RPMI7951 (cell line): ENCODE results near the gene ZNF526. TPM values are rescaled to one million over a fixed set of nuclear protein-coding genes. Genes with fewer than 3 reads are reported as not detected.

Experiments used
- DNase-seq: peaks from one replicate; pipeline ENCODE4 v3.0.0-alpha.2; 2012; ENCODE audit warnings: low read depth
- total RNA-seq: library from RNA; depleted of rRNA; stranded (reverse); fragments of >200 nt; shearing (Covaris generic); gene quantifications from 2 replicates; pipeline ENCODE4 v1.2.3, GENCODE V29; 2014

Gene ZNF526
- total RNA-seq, 1 experiment from 2014 or later: 7.2 TPM

DNA sequence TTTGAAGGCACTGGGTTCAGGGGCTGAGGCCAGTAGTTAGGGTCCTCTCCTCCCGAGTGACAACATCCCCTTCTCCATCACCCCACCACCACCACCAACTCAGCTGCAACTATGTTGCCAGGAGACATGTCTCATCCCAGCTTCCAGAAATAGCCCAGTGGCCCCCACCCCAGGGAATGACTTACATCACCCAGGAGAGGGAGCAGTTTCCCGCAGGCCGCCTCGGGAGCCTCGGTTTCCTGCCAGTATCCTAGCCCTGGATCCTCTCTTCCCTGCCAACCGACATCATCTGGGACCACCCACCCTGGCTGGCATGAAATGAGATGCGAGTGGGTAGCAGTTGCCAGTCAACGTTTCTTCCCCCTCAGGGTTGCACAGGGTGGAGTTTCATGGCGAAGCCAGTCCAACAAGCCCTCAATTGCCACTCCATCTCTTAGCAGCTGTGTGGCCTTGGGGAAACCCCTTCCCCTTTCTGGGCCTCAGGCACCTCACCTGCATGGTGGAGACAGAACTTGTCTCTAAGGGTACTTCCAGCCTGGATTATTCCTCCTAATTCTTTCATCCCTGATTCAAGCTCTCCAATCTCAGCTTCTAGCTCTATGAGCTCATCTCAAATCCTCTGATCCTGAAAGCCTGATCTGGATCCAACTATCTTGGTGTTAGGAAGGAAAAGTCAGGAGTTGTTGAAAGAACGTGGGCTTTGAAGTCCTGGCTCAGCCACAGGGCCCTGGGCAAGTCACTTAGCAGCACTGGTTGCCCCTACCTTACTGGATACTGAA is 26.2 kb downstream of the ZNF526 start:
- peak; percentile 77 for DNase-seq

DNA sequence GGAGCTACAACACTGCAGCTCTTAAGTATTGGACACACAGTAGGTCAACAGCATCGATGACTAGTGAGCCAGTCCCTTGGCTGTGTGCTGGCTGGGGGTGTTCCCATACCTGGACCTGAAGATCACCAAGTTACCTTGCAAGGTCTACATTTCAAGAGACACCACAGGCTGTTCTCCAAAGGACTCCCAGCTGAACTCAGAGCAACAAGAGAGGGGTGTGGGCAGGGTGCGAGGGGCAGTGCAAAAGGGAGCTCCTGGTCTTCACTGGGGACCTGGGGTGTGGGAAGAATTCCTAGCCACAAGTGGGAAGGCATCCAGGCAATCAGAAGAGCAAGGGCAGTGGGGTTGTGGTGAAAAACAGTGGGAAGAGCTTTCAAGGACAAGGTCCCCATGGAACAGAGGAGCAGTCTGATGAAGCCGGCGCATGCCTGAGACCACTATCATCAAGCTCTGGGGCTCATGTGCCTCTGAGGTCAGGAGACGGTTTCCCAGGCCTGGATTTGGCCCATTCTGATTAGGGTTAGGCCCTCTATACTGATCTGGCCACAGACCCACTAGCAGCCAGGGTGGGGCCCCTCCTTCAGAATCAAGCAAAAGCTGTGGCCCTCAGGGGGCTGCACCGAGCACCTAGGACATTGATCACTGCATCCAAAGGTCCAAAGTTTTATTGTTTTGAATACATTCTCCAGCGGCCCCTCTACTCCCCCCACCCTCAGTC is 27.0 kb downstream of the ZNF526 start:
- no peak for DNase-seq

DNA sequence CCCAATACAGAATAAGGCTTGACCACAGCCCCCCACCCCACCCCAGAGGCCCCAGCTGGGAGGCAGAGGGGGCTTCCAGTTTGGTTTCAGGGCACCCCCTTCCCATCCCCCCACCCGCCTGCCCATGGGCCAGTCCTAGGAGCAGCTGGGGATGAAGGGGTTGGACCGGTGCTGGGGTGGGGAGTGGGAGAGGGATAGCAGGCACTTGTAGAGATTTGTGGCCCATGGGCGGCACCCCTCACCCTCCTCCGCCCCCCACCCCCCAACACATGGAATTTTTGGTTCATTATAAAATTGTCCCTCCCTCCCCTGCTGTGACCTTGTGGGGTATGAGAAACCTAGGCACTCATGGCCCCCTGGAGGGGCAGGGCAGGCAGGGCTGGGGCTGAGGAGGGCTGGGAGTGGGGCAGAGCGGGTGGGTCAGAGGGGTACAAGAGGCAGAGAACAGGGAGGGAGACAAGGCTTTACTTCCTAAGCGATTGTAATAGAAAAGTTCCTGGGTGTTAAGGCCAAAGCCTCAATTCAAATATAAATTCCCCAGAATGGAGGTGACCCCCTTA is 27.6 kb downstream of the ZNF526 start:
- no peak for DNase-seq

DNA sequence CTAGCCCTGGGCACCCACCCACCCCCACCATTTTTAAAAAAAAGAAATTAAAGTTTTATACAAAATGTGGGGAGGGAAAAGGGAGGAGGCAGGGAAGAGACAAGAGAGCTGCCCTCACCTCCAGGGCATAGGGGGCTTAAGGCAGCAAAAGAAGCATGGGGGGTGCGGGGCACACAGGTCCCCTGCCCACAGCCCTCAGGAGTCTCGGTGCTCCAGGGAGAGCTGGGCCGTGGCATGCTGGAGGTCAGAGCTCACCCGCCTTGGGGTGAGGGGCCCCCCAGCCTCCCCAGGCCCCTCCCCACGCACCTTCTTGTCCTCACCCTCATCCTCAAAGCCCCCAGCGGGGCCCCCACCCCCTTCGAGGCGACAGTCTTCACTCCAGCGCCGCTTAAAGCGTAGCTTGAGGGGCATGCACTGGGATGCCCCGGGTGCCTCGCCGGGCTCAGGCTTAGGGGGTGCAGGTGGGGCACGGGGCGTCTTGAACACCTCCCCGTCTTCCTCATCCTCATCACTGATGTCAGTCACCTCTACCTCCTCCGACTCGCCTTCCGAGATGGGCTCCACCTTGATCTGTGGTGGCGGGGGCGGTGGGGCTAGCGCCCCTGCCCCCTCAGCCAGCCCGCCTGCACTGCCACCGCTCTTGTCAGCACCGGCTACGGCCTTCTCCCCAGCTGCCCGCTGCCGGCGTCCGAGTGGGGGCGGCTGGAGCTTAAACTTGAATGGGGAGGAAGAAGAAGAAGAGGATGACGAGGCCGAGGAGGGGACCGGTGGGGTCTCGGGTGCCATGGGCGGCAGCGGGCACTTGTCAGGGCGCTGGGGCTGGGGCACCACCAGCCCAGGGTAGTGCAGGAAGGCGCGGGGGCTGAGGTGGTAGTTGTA is 28.4 kb downstream of the ZNF526 start:
- no peak for DNase-seq

DNA sequence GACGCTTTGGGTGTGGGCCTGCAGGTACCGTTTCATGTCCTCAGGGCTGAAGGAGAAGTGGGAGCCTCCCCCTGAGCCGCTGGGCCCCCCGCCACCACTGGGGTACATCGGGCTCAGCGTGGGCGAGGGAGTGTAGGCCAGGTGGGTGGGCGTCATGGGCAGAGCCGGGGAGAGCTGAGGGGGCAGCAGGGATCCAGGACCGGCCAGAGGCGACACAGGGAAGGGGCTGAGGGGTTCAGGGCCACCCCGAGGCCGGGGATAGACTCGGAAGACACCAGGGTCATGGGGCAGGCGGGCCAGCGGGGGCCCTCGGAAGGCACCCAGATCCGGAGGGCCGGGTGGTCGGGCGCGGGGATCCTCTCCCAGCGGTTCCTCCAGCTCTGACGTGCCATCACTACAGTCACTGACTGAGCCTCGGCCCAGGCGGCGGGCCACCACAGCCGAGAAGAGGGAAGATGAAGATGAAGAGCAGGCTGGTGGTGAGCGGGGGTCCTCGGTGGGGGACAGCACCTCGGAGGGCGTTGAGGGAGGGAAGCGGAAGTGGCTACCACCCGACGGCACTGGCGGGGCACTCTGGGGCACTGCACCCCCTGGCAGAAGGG is 29.1 kb downstream of the ZNF526 start:
- no peak for DNase-seq

DNA sequence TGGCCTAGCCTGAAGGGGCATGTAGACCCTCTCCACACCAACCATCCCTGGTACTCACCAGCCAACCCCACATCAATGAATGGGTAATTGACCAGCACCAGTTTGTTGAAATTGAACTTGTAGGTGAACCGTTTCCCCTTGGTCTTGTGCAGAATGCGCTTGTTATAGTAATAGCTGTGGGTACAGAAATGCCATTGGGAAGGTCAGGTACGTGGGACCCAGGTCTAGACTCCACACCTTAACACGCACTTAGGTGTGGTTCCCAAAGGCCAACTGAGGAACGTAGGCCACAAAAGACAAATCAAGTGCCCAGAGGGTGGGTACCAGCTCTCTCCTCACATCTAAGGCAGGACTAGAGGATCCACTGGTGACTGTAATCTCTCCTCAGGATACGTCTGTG is 29.7 kb downstream of the ZNF526 start:
- DNase-seq: no peak

DNA sequence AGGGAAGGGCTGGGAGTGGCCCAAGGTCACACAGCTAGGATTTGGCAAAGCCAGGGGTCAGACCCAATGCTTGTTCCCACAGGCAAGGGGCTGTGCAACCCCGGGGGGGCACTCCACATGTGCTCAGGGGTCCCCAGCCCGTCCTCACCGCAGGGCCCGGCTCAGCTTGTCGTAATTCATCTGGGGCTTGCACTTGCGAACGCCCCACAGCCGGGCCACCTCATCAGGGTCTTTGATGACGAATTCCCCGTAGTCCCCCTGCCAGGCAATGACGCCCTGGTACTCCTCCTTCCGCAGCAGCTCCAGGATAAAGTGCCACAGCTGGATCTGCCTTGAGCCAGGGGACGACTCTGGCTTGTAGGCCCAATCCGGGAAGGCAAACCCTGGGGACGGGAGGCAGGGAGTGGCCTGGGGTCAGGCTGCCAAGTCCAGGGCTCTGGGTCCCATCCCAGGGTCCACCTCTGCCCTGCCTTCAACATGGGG is 30.1 kb downstream of the ZNF526 start:
- DNase-seq: no peak

DNA sequence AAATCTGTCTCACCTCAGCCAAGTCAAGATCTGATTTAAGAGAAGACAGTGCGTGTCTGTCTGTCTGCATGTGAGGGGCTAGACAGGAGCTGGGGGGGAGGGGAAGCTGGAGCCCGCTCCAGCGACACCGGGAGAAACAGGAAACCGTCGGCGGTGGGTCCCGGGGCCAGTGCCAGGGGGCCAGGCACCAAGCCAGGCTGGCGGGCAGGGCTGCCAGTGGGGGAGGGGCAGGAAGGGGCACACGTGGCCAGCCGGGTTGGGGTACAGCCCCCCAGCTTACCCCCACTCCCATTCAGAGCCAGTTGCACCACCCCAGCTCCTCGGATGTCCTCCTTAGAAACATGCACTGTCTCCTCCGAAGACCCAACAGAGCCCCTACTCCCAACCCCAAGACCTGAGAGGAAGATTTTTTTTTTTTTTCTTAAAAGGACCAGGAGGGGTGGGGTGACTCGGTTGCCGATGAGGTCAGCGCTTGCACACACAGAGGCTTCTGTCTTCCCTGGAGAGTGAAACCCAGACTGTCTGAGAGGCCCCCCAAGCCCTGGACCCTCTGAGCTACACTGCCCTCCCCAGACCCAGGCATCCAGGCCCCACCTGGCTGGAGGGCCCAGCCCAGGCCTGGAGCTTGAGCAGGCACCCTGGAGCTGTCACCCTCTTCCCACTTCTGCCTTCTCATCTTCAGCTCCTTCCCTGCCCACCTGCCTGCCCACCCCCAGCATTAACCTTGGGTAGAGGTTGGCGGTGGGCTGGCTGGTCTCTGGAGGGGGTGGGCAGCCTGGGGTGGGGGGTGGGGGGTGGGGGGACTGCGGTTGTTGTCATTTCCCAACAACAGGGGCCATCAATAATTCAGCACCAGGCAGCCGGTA is 30.8 kb downstream of the ZNF526 start:
- DNase-seq: no peak

DNA sequence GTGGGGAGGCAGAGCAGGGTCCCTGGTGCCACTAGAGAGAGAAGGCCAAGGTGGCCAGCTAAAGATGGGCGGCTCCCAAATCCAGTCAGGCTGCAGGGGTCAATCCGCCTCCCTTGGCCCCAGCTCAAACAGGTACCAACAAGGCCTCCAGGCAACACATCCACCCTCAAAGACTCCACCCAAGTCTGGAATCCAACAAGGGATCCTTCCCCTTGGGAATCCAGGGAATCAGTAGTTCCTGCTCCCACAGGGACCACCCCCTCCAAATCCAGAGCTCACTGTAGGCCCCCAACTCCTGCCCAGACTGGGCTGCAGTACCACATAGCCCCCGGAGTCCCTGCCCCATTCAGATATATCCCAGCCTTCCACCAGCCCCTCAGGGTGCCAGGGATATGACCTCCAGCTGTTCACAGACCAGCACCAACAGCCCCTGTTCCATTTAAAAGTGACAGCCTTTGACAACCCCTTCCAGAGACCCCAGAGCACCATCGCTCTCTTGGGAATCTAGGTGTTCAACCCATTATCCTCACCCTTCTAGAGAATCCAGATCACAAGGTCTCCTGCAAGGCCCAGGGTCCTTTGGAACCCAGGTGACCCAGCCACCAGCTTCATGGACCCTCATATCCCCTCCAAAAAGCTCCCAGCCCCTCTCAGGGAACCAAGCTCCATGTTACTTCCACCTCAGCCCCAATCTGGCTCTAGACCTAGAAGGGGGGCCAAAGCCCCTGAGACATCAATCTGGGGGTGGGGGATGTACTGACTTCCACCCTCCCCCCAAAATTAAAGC is 31.7 kb downstream of the ZNF526 start:
- DNase-seq: no peak

DNA sequence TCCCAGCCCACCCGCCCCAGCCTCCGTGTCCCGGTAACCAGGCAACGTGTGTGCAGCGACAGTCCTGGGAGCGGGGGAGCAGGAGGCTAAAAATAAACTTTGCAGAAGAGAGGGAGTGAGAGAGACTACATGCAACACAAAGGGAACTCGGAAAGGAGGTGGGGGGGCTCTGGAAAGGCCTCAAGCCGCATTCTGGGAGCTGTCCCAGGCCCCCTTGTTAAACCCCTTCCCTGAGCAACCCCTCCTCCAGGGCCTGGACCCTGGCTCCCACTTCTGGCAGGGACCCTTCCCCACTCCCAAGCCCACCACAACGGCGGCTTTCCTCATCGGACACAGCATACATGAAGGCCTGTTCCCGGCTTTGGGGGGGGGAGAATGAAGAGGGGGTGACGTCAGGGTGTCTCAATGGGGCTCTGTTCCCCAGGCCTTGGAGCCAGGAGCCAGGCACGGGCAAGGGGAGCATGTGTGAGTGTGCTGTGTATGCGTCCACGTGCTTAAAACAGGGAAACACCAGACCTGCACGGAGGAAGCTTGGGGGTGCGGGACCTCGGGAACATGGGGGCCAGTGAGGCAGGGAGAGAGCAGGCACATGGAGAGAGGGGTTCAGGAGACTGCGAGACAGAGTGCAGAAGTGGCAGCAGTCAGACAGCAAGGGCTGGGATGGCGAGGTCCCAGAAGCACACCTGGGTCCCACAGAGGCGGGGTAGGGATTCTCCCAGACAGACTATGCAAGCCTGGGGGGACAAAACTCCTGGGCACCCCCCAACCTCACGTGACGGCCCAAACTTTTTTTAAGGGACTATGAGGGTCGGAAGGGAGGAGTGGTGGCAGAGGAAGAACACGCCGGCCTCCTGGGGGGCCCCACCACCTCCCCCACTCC is 32.5 kb downstream of the ZNF526 start:
- peak; percentile 54 for DNase-seq

DNA sequence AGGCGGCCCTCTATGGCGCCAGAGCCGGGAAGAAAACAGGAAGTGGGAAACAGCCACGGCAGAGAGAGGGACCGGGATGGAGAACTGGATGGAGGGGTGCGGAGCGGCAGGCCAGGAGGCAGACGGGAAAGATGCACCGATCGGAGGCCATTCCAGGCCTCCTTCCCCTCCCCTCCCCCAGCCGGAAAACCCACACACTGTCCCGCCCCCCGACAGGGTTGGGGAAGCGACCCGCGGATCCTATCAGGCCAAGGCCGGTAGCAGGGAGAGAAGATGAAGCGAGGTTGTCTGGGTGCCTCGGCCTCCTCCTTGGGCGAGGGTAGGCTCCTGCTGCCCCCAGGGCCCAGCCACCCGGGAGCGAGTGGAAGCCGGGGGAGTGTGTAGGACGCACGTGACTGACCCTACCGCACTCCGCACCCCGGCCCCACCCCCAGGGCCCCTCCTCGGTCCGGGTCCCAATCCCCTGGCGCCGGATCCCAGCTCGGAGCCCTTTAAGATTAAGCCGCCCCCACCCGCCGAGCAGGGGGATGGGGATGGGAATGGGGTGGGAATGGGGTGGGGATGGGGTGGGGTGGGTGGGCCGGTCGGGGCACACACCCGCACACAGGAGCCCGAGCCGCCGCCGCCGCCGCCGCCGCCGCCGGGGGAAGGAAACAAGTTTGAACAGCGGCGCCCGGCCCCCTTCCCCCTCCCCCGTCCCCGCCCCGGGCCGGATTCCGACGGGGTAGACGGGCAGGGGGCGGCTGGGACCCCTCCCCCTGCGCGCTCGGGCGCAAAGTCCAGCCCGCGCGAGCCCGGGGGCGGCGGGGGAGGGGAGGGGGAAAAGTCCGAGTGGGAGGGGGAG is 33.4 kb downstream of the ZNF526 start:
- DNase-seq: peak; percentile 50

DNA sequence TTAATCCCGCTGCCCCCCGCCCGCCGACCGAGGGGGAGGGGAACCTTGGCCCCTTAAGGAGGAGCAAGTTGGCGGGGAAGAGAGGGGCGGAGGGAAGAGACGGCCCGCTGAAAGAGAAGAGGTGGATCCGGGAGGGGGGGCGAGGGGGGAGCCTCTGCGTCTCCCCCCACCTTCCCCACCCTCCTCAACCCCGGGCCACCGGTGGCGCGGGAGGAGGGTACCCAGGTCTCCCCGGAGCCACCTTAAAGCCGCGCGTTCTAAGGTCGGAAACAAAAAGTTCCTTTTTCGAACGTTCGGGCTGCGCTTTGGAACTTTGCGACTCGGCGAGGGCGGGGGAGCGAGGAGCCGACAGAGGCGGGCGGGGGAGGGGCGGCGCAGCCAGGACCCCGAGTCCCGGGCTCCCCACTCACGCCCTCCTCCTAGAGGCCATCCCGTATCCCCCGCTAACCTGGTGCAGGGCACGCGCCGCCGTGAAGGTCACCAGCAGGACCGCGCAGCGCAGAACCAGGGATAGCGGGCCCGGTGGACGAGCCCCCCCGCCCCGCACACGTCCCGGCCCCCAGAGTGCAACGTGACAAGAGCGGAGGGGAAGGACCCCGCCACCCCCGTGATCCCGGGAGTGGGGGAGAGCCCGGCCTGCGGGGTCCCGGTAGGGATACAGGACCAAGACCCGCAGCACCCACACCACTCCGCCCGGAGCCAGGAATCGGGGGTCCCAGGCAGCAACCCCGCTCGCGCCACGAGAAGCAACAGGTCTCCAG is 34.2 kb downstream of the ZNF526 start:
- DNase-seq: peak; percentile 61

DNA sequence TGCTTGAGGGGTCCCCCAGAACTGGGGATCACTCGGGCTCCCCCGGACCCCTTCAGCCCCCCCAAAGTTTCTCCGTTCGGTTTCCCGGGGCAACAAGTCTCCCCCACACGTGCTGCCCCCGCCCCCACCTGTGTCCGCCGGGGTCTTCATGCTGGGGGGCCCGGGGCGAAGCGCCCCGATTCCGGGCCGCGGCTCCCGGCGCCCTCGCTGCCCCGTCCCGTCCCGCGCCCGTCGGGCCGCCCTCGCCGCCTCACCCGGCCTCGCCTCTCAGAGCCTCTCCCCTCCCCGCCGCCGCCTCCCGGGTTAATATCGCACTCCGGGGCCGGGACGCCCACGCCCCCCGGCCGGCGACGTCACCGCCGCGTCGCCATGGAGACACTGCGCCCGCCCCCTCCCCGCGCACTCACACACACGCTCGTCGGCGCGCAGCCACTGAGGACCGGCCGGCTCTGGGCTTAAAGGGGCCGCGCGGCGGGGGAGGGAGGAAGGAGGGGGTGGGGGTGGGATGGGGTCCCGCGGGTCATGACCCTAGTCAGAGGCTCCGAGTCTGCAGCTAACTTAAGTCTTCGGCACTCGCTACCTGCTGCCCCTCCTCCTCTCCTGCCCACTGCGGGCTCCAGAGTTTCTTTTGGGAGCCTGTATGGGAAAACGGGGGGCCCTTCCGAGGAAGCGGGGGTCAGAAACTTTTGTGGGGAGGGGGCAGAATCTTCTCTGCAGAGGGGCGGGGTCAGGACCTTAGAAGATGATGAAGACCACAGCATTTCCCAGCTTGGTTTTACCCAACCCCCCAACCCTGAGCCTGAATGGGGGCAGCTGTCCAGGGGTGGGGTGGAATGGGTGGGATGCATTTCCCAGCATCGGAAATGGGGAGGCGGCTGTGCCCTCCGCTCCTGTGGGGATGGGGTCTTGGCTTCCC is 35.0 kb downstream of the ZNF526 start, which contains the start of gene ERF:
Gene ERF (minus strand): TSS at position 279 of the 916 bp plus-strand sequence. CDS start 129 bp downstream, at position 150.
- peak; percentile 91 for DNase-seq

DNA sequence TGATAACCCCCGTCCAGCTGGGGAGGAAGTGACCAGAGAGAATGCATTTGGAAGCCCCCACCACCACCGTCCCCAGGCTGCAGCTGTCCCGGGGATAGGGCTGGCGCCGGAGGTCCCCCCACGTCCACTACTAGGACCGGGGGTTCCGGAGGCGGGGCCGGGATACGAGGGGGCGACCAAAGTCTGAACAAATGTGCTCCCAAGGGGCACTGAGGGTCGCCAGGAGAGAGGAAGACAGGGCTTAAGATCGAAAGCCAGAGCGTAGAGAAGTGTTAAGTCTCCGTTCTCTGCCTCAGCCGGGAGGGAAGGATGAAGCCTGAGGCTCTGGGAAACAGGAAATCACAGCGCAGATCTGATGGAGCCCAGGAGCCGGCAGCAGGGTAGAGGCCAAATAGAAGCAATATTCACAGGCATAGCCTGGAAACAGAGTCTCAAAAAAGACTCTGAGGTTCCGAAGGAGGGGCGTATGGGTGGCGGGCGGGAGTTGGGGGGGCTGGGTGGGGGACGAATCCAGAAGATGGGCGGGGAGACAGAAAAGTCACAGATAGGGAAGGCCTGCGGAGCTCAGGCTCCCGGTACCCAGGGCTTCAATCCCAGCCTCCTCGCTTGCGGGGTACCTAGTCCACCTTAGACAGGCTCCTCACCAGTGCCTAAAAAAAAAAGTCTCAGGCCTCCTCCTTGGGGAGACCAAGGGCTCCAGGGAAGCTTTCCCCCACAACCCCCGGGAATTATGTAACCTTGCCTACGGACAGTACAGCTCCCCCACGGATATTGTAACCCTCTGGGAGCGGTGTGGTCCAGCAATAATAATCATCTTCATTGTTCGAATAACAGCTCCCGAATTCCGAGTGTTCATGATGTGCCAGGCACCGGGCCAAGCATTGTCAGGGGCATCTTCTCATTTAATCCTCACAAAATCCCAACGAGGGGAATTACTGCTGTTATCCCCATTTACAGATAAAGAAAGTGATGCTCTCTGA is 35.9 kb downstream of the ZNF526 start:
- DNase-seq: peak; percentile 67
